Prostate gland (tissue), 2 donors: Measurements from ENCODE around the gene G6PC3. TPM values are rescaled to one million over a fixed set of nuclear protein-coding genes. Genes with fewer than 3 reads are reported as not detected.

ENCODE experiments used
- DNase-seq: peaks from one replicate; pipeline ENCODE4 v3.0.0-alpha.2; 2019; ENCODE audit warnings: low spot score
- H3K27ac ChIP-seq, 2 donors: fragments of 200-600 bp; sonication (generic); 2 replicates each; pipeline ENCODE4 v1.5.1; 2017 to 2019
- H3K27me3 ChIP-seq: fragments of 200-600 bp; sonication (generic); replicated peaks from 2 replicates; pipeline ENCODE4 v1.5.1; 2019; ENCODE audit not compliant: insufficient read depth
- H3K36me3 ChIP-seq, 2 donors: fragments of 200-600 bp; sonication (generic); 1 replicate in 1 of 2; 2 replicates in 1 of 2; pipeline versions ENCODE4 v1.5.1 to v1.8.1; 2017 to 2019
- H3K4me1 ChIP-seq: fragments of 200-600 bp; sonication (generic); replicated peaks from 2 replicates; pipeline ENCODE4 v1.5.1; 2019
- H3K4me3 ChIP-seq, 2 donors: fragments of 200-600 bp; sonication (generic); 2 replicates each; pipeline ENCODE4 v1.5.1; 2017 to 2019
- H3K9me3 ChIP-seq: fragments of 200-600 bp; sonication (generic); 2 replicates; pipeline ENCODE4 v1.5.1; 2017
- CTCF ChIP-seq, 4 experiments: fragments of 200-600 bp in 2 of 4; fragments of 450-650 bp in 2 of 4; sonication (generic) in 2 of 4; IDR thresholded peaks; 1 replicate in 3 of 4; 2 replicates in 1 of 4; pipeline ENCODE4 v1.5.1; 2016 to 2019; ENCODE audit warnings: antibody characterized with exemption in 4 of 4, mild to moderate bottlenecking in 2 of 4, moderate library complexity in 2 of 4
- POLR2A ChIP-seq: fragments of 450-650 bp; IDR thresholded peaks from one replicate; pipeline ENCODE4 v1.6.1; 2016; ENCODE audit warnings: antibody characterized with exemption, mild to moderate bottlenecking
- POLR2AphosphoS5 ChIP-seq: sonication (generic); formaldehyde crosslinking; IDR thresholded peaks from one replicate; pipeline ENCODE4 v1.6.1; 2017; ENCODE audit warnings: antibody characterized with exemption
- WGBS: methylation state at CpG from one replicate; pipeline ENCODE4 v1.1.5; 2018; 5-methylcytosine and 5-hydroxymethylcytosine counted together
- intact Hi-C: fragments of 100-400 bp; cut with DNase I; formaldehyde crosslinking; loops from one replicate; pipeline ENCODE4 v1.14.2; 2022
- total RNA-seq, 2 donors: library from RNA; depleted of rRNA; stranded (reverse); fragments of >200 nt; gene quantifications; one replicate each; pipeline ENCODE4 v1.1.0, GENCODE V29; 2016

The G6PC3 gene
- total RNA-seq, 2 donors from 2014 or later, result 68.9 to 84.8 TPM

DNA sequence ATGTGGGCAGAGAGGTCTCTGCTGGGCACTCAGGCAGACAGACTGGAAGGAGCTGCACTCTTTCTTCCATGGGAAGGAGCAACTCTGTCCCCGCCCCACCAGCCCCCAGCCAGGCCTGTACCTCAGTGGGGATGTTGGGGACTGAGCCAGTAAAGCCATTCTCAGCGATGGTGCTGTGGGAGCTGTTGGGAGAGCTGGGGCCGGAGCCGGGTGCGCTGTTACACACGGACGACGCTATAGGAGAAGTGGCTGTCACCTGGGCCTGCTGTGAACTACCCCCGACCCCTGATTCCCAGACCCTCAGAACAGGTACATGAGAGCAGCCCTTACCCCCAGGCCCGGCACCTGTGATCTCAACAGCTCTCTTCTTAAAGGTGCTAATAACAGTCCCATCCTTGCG is 21.5 kb downstream of the G6PC3 start:
- WGBS, result 88% methylated on average over 11 of the region's 11 CpGs
- H3K36me3 ChIP-seq, result peaks cover 8 to 19% of the 10 kb centered on the region in 2 donors
- H3K9me3 ChIP-seq, result no peaks in the 10 kb centered on the region
- no peak for DNase-seq
- no peak overlapping the region for H3K27ac ChIP-seq
- no peak overlapping the region for H3K4me3 ChIP-seq
- H3K4me1 ChIP-seq, result peaks cover 6% of the 10 kb centered on the region
- intact Hi-C loops, result no loop called here
- no peak for TF ChIP-seq POLR2A
- TF ChIP-seq CTCF (IDR thresholded peaks at IDR 0.05), result no peak
- no peak for TF ChIP-seq POLR2AphosphoS5
- no peaks in the 10 kb centered on the region for H3K27me3 ChIP-seq

GRCh38 chr17:44093231-44093900 is 22.8 kb downstream of the G6PC3 start:
- H3K4me3 ChIP-seq, result no peak overlapping the region
- H3K4me1 ChIP-seq, result peaks cover 3% of the 10 kb centered on the region
- H3K27ac ChIP-seq, result no peak overlapping the region
- H3K27me3 ChIP-seq, result no peaks in the 10 kb centered on the region
- no peak for TF ChIP-seq POLR2AphosphoS5
- no peak for TF ChIP-seq CTCF (IDR thresholded peaks at IDR 0.05)
- TF ChIP-seq POLR2A, result no peak
- WGBS, result 86% methylated on average over 18 of the region's 21 CpGs
- DNase-seq, result no peak
- no peaks in the 10 kb centered on the region for H3K9me3 ChIP-seq
- peaks cover 7 to 19% of the 10 kb centered on the region in 2 donors for H3K36me3 ChIP-seq
- intact Hi-C loops, result no loop called here

DNA sequence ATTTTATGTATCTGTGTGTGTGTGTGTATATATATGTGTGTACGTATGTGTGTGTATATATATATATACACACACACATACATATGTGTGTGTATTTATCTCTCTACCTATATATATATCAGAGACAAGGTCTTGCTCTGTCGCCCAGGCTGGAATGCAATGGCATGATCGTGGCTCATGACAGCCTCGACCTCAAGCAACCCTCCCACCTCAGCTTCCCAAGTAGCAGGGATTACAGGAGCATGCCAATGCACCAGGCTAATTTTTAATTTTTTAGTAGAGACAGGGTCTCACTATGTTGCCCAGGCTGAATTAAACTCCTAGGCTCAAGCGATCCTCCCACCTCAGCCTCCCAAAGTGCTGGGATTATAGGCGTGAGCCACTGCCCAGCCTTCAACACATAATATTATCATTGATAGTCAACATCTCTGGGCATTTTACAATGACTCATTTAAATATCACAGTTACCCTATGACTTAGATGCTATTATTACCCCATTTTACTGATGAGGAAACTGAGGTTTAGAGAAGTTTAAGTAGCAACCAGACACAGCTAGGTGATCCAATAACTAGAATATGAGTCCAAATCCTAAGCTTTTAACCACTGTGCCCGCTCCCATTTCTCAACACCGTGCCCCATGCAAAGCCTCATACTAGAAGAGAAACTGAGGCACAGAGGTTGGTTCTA is 24.3 kb downstream of the G6PC3 start:
- WGBS, result 91% methylated on average over 8 of the region's 8 CpGs
- peak overlapping the region in 1 of 2 donors; percentile 78 for H3K27ac ChIP-seq
- H3K4me3 ChIP-seq, result no peak overlapping the region
- TF ChIP-seq POLR2A (no peak), CTCF (IDR thresholded peaks at IDR 0.05) (no peak), POLR2AphosphoS5 (no peak)
- H3K27me3 ChIP-seq, result no peaks in the 10 kb centered on the region
- intact Hi-C loops, result no loop called here
- H3K36me3 ChIP-seq, result peaks cover 4 to 12% of the 10 kb centered on the region in 2 donors
- H3K4me1 ChIP-seq, result peaks cover 3% of the 10 kb centered on the region
- DNase-seq, result no peak
- no peaks in the 10 kb centered on the region for H3K9me3 ChIP-seq

GRCh38 chr17:44095388-44095646 is 24.8 kb downstream of the G6PC3 start:
- peaks cover 4 to 12% of the 10 kb centered on the region in 2 donors for H3K36me3 ChIP-seq
- no peak overlapping the region for H3K4me3 ChIP-seq
- intact Hi-C loops, result no loop called here
- TF ChIP-seq POLR2AphosphoS5 (no peak), POLR2A (no peak), CTCF (IDR thresholded peaks at IDR 0.05) (no peak)
- H3K27ac ChIP-seq, result peak overlapping the region in 1 of 2 donors; percentile 78
- H3K27me3 ChIP-seq, result no peaks in the 10 kb centered on the region
- no peaks in the 10 kb centered on the region for H3K9me3 ChIP-seq
- peaks cover 3% of the 10 kb centered on the region for H3K4me1 ChIP-seq
- no peak for DNase-seq
- 4% methylated on average over 2 of the region's 2 CpGs for WGBS
